GM12878 (cell line): Measurements from ENCODE around the gene CEP131. TPM values are rescaled to one million over a fixed set of nuclear protein-coding genes. Genes with fewer than 3 reads are reported as not detected.

Source experiments
- ATAC-seq: fragments of 200-7000 bp; cut with Tn5 transposase; 3 replicates; pipeline ENCODE4 v1.9.1; 2020; ENCODE audit warnings: mild to moderate bottlenecking, moderate library complexity
- BruUV-seq: library from RNA; stranded (reverse); fragments of 400-500 nt; replicated peaks from 2 replicates; lab custom pipeline; 2021; lab: Mats Ljungman, UMichigan
- CTCF ChIA-PET: fragments of 300-600 bp; sonication (Branson Sonifier 250); formaldehyde crosslinking; extraction: SDS; loops from one replicate; lab custom pipeline; 2021; ENCODE audit warnings: inconsistent platforms; lab: Yijun Ruan, JAX
- POLR2A ChIA-PET: fragments of 350-600 bp; formaldehyde crosslinking; extraction: SDS; loops from one replicate; lab custom pipeline; 2021; ENCODE audit warnings: inconsistent platforms; lab: Charles Lee
- RAD21 ChIA-PET: fragments of 300-600 bp; sonication (Branson Sonifier 250); formaldehyde crosslinking; loops from one replicate; lab custom pipeline; 2023; ENCODE audit warnings: antibody characterized with exemption; ENCODE audit not compliant: unreplicated experiment; lab: Charles Lee
- SMC1A ChIA-PET: fragments of 300-600 bp; sonication (Branson Sonifier 250); formaldehyde crosslinking; loops from one replicate; lab custom pipeline; 2023; ENCODE audit not compliant: unreplicated experiment, uncharacterized antibody; lab: Charles Lee
- DNase-seq: peaks from one replicate; pipeline ENCODE4 v3.0.0-alpha.2; 2011; ENCODE audit warnings: low read depth, low spot score
- FAIRE-seq: peaks from 3 replicates; lab custom pipeline; 2011; peaks lifted over from hg19 to GRCh38; lab: Jason Lieb, UNC
- H2AFZ ChIP-seq: 2 replicates; pipeline ENCODE4 v1.6.0; 2011; ENCODE audit warnings: low read depth, low read length, control low read depth; ENCODE audit not compliant: control insufficient read depth
- H3K27ac ChIP-seq: 2 replicates; pipeline ENCODE4 v1.5.1; 2011; ENCODE audit warnings: control low read depth; ENCODE audit not compliant: control insufficient read depth, insufficient read depth
- H3K27me3 ChIP-seq, 2 experiments: replicated peaks in 1 of 2; 2 replicates each; pipeline versions ENCODE4 v1.6.0 to v1.6.1; 2011; ENCODE audit warnings: low read length in 1 of 2; ENCODE audit not compliant: control insufficient read depth in 2 of 2, insufficient read depth in 2 of 2
- H3K36me3 ChIP-seq, 2 experiments: 2 replicates each; pipeline ENCODE4 v1.5.1; 2011; ENCODE audit warnings: low read length in 1 of 2; ENCODE audit not compliant: control insufficient read depth in 2 of 2, insufficient read depth in 2 of 2
- H3K4me1 ChIP-seq: 2 replicates; pipeline ENCODE4 v1.6.1; 2011; ENCODE audit warnings: mild to moderate bottlenecking, low read length, moderate library complexity, mixed read lengths; ENCODE audit not compliant: control insufficient read depth, insufficient read depth
- H3K4me2 ChIP-seq: 2 replicates; pipeline ENCODE4 v1.6.0; 2011; ENCODE audit warnings: control low read depth; ENCODE audit not compliant: control insufficient read depth, insufficient read depth
- H3K4me3 ChIP-seq: fragments of 200-600 bp; sonication (generic); 2 replicates; pipeline ENCODE4 v1.5.1; 2016
- H3K79me2 ChIP-seq: 2 replicates; pipeline ENCODE4 v1.6.0; 2011; ENCODE audit warnings: low read length; ENCODE audit not compliant: control insufficient read depth, insufficient read depth
- H3K9ac ChIP-seq: 2 replicates; pipeline ENCODE4 v1.8.0; 2011; ENCODE audit warnings: low read length, control low read depth, mixed read lengths; ENCODE audit not compliant: control insufficient read depth, insufficient read depth
- H3K9me3 ChIP-seq: replicated peaks from 3 replicates; pipeline ENCODE4 v1.5.1; 2011; ENCODE audit warnings: mild to moderate bottlenecking, low read length; ENCODE audit not compliant: control insufficient read depth, insufficient read depth
- H4K20me1 ChIP-seq: 2 replicates; pipeline ENCODE4 v1.6.0; 2011; ENCODE audit not compliant: control insufficient read depth, insufficient read depth
- CUX1 ChIP-seq: IDR thresholded peaks from 2 replicates; pipeline ENCODE4 v1.6.1; 2012; ENCODE audit warnings: improper control_type of control experiment, low read depth, low read length; ENCODE audit not compliant: insufficient replicate concordance
- E2F8 ChIP-seq: fragments of 450-650 bp; IDR thresholded peaks from 2 replicates; pipeline ENCODE4 v1.6.1; 2018; ENCODE audit warnings: mild to moderate bottlenecking, low read depth, moderate library complexity; ENCODE audit not compliant: partially characterized antibody
- USF2 ChIP-seq: IDR thresholded peaks from 2 replicates; pipeline ENCODE4 v1.6.1; 2011; ENCODE audit warnings: low read depth, low read length, improper control_type of control experiment, borderline replicate concordance
- WGBS: methylation state at CpG from one replicate; pipeline ENCODE4 v1.1.6; 2016; ENCODE audit warnings: low lambda C conversion rate; ENCODE audit not compliant: insufficient replicate concordance, insufficient coverage; ENCODE audit errors: missing lambda C conversion rate; 5-methylcytosine and 5-hydroxymethylcytosine counted together
- in situ Hi-C: fragments of 300-500 bp; cut with MboI; formaldehyde crosslinking; loops from 9 replicates; pipeline ENCODE4 v1.14.3; 2018; ENCODE audit warnings: mixed read lengths
- intact Hi-C: fragments of 100-400 bp; cut with micrococcal nuclease; formaldehyde crosslinking; loops from one replicate; pipeline ENCODE4 v1.14.2; 2022; ENCODE audit not compliant: unreplicated experiment
- polyA plus RNA-seq, 11 experiments: library from polyadenylated mRNA; depleted of rRNA in 4 of 11; unstranded in 6 of 11; stranded (reverse) in 5 of 11; fragments of >200 nt; fragmentation: Nextera tagmentation in 4 of 11; fragmentation: Illumina TruSeq in 1 of 11; extraction: Ambion mirVana in 4 of 11; extraction: Trizol in 1 of 11; gene quantifications; 1 replicate in 1 of 11; 2 replicates in 10 of 11; pipeline versions ENCODE4 v1.2.1 to v1.2.3, GENCODE V29; 2011 to 2016; ENCODE audit warnings: inconsistent platforms in 2 of 11, missing spikeins in 2 of 11, low read depth in 1 of 11
- total RNA-seq, 4 experiments: library from RNA; depleted of rRNA in 3 of 4; stranded (reverse); fragments of >200 nt in 3 of 4; fragmentation: Illumina TruSeq in 1 of 4; extraction: Trizol in 1 of 4; gene quantifications; 2 replicates each; pipeline versions ENCODE4 v1.2.1 to v1.2.3, GENCODE V29; 2013 to 2021

CEP131 gene
- total and polyA plus RNA-seq, 10 of the 15 experiments (the other 5 are each of a cell fraction or from before 2014, with no cell fraction given) = 0.05 to 17.3 (median 6.7) TPM

- ChIA-PET SMC1A (no interaction called here), POLR2A (interaction anchor here (0.6 kb wide), 1 partner anchor 61 kb away, joined by 8 read pairs; the partner anchor contains the start of gene SLC38A10), CTCF (no interaction called here), RAD21 (no interaction called here)
- Histone ChIP-seq H3K4me3 (no peak overlapping the region), H3K79me2 (peaks cover 14% of the 10 kb centered on the region), H3K4me2 (no peak overlapping the region), H4K20me1 (no peaks in the 10 kb centered on the region), H3K36me3 (peaks cover 4 to 12% of the 10 kb centered on the region in 2 experiments; a peak in 3 of 4 replicates), H3K9ac (no peak overlapping the region), H3K4me1 (peaks cover 7% of the 10 kb centered on the region), H3K27ac (no peak overlapping the region), H2AFZ (no peak overlapping the region), H3K27me3 (no peaks in the 10 kb centered on the region), H3K9me3 (no peaks in the 10 kb centered on the region)
- TF ChIP-seq USF2 = no peak
- in situ Hi-C loops = loop anchor here (25.0 kb wide), 1 partner anchor 222 kb away; no protein-coding TSS in a partner anchor
- BruUV-seq = no TSS peak
- FAIRE-seq (no peak), DNase-seq (no peak), ATAC-seq (no peak)
- 91% methylated on average over 21 of the region's 21 CpGs for WGBS
- intact Hi-C loops = no loop called here
Observed at GRCh38 chr17:81233811-81234505, 11.2 kb upstream of the CEP131 start.

GRCh38 chr17:81233316-81233715 lies 10.6 kb upstream of the CEP131 start:
- H3K4me1 ChIP-seq = peaks cover 13% of the 10 kb centered on the region
- no peaks in the 10 kb centered on the region for H4K20me1 ChIP-seq
- TF ChIP-seq CUX1 = no peak
- TF ChIP-seq E2F8 = no peak
- FAIRE-seq (no peak), ATAC-seq (no peak), DNase-seq (no peak)
- WGBS = 94% methylated on average over 17 of the region's 17 CpGs
- CTCF ChIA-PET = no interaction called here
- intact Hi-C loops = no loop called here
- SMC1A ChIA-PET = no interaction called here
- in situ Hi-C loops = loop anchor here (25.0 kb wide), 1 partner anchor 221 kb away; no protein-coding TSS in a partner anchor
- POLR2A ChIA-PET = no interaction called here
- no peak overlapping the region for H3K4me3 ChIP-seq
- H3K27ac ChIP-seq = no peak overlapping the region
- H3K27me3 ChIP-seq = no peaks in the 10 kb centered on the region
- no peak overlapping the region for H3K4me2 ChIP-seq
- H3K79me2 ChIP-seq = peaks cover 9% of the 10 kb centered on the region
- peaks cover 4 to 12% of the 10 kb centered on the region in 2 experiments; a peak in 3 of 4 replicates for H3K36me3 ChIP-seq
- H2AFZ ChIP-seq = no peak overlapping the region
- RAD21 ChIA-PET = no interaction called here
- H3K9me3 ChIP-seq = no peaks in the 10 kb centered on the region
- H3K9ac ChIP-seq = no peak overlapping the region
- BruUV-seq = no TSS peak
